IPS DF 6.9 (cell line): ENCODE measurements around the gene TLCD5.

ENCODE experiments used
- DNase-seq: peaks from one replicate; pipeline ENCODE4 v3.0.0-alpha.2; 2013; ENCODE audit warnings: low read depth, low spot score
- H3K27ac ChIP-seq: one replicate; pipeline ENCODE4 v1.5.1; 2013; ENCODE audit warnings: low read length, control low read depth
- H3K27me3 ChIP-seq: 2 replicates; pipeline ENCODE4 v1.6.1; 2013; ENCODE audit warnings: mild to moderate bottlenecking, low read length; ENCODE audit not compliant: control insufficient read depth, insufficient read depth
- H3K36me3 ChIP-seq: 2 replicates; pipeline ENCODE4 v1.6.1; 2013; ENCODE audit warnings: low read length; ENCODE audit not compliant: control insufficient read depth, insufficient read depth
- H3K4me1 ChIP-seq: 2 replicates; pipeline ENCODE4 v1.6.1; 2013; ENCODE audit warnings: low read length; ENCODE audit not compliant: control insufficient read depth, insufficient read depth
- H3K4me3 ChIP-seq: 2 replicates; pipeline ENCODE4 v1.5.1; 2013; ENCODE audit warnings: mild to moderate bottlenecking, low read length
- H3K9me3 ChIP-seq: 2 replicates; pipeline ENCODE4 v1.6.1; 2013; ENCODE audit warnings: low read length, inconsistent platforms; ENCODE audit not compliant: control insufficient read depth, insufficient read depth
- WGBS: extraction: QIAGEN DNeasy Blood & Tissue Kit; methylation state at CpG from one replicate; pipeline ENCODE4 v1.1.7; 2013; ENCODE audit warnings: mixed read lengths, missing lambda C conversion rate; ENCODE audit not compliant: insufficient read length, insufficient coverage; 5-methylcytosine and 5-hydroxymethylcytosine counted together

Gene TLCD5

GRCh38 chr11:120336641-120337354 is 11.7 kb downstream of the TLCD5 start:
- Histone ChIP-seq H3K4me3 (peak overlapping the region; percentile 91), H3K36me3 (no peaks in the 10 kb centered on the region), H3K27ac (no peak overlapping the region), H3K9me3 (no peaks in the 10 kb centered on the region), H3K27me3 (no peaks in the 10 kb centered on the region), H3K4me1 (peaks cover 2% of the 10 kb centered on the region; the same call in 1 of the 2 replicates)
- no peak for DNase-seq
- WGBS = no CpG with 5 or more reads among the region's 56 CpGs

DNA sequence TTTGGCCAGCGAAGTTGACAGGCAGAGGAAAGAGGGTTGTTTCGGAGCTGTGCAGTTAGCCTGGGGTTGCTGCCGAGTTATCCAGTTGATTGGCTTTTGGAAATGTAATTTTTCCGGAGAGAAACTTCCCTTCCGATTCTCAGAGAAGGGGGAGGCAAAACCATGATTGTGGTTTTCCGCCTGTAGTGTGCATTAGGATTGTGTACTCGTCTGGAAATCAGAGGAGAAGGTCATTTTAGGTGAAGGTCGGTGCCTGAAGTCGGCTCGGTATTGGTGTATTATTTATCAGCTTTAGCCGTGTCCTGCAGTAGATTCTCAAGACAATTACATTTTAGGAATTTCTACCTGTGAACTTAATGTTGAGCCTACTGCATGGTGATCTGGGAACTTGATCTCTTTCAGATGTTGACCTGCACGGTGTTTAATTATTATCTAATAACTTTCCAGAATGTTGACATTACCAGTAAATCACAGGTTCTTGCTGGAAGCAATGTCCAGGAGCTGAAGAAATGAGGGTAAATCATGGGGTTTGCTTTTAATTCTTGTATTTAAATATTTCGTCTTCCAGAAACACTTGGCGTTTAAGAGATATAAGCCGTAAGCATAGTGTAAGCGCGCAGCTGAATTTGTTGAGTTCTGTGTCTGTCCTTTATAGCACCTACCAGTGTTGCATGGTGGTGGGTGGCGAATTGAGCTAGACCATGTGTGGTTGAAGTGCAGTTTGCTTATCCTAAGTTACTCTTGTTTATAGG is 12.4 kb downstream of the TLCD5 start:
- Histone ChIP-seq H3K9me3 (no peaks in the 10 kb centered on the region), H3K27ac (no peak overlapping the region), H3K27me3 (no peaks in the 10 kb centered on the region), H3K4me3 (peak overlapping the region; percentile 91), H3K4me1 (peaks cover 2% of the 10 kb centered on the region; the same call in 1 of the 2 replicates), H3K36me3 (no peaks in the 10 kb centered on the region)
- no peak for DNase-seq
- no CpG with 5 or more reads among the region's 18 CpGs for WGBS

GRCh38 chr11:120338107-120338933 is 13.2 kb downstream of the TLCD5 start:
- Histone ChIP-seq H3K36me3 (no peaks in the 10 kb centered on the region), H3K27me3 (no peaks in the 10 kb centered on the region), H3K27ac (no peak overlapping the region), H3K4me3 (no peak overlapping the region; the same call in 1 of the 2 replicates), H3K4me1 (peaks cover 2% of the 10 kb centered on the region; the same call in 1 of the 2 replicates), H3K9me3 (no peaks in the 10 kb centered on the region)
- WGBS = no CpG with 5 or more reads among the region's 7 CpGs
- DNase-seq = no peak

GRCh38 chr11:120339394-120339890 is 14.3 kb downstream of the TLCD5 start:
- Histone ChIP-seq H3K4me1 (peaks cover 2% of the 10 kb centered on the region; the same call in 1 of the 2 replicates), H3K27me3 (no peaks in the 10 kb centered on the region), H3K4me3 (no peak overlapping the region), H3K9me3 (no peaks in the 10 kb centered on the region), H3K36me3 (no peaks in the 10 kb centered on the region), H3K27ac (no peak overlapping the region)
- DNase-seq = no peak
- WGBS = no CpG with 5 or more reads among the region's 6 CpGs

DNA sequence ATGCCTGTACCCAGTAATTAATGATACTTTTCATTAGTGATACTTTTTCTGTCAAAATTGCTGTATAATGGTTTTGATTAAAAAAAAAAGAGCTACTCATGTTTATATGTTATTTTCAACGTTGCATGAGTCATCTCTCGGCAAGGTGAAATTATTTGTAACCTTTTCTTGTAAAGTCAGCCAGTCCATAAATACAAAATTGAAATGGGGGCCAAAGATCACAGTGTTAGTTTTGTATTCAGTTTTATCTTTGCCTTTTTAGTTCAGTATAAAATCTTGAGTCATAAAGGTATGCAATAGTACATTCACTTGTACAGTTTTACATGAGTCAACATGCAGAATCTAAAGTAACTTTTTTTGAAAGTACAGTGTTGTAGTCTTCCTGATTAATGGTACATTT is 15.4 kb downstream of the TLCD5 start:
- no CpG with 5 or more reads among the region's 2 CpGs for WGBS
- no peak overlapping the region for H3K27ac ChIP-seq

GRCh38 chr11:120342226-120342625 is 17.1 kb downstream of the TLCD5 start:
- no peaks in the 10 kb centered on the region for H3K27me3 ChIP-seq
- WGBS = no CpG with 5 or more reads among the region's 3 CpGs

More for the DNA sequence above, 15.4 kb downstream of the TLCD5 start:
- DNase-seq = no peak
- no peaks in the 10 kb centered on the region for H3K9me3 ChIP-seq
- H3K36me3 ChIP-seq = no peaks in the 10 kb centered on the region
- no peak overlapping the region for H3K4me3 ChIP-seq
- H3K27me3 ChIP-seq = no peaks in the 10 kb centered on the region
- peaks cover 2% of the 10 kb centered on the region; the same call in 1 of the 2 replicates for H3K4me1 ChIP-seq

DNA sequence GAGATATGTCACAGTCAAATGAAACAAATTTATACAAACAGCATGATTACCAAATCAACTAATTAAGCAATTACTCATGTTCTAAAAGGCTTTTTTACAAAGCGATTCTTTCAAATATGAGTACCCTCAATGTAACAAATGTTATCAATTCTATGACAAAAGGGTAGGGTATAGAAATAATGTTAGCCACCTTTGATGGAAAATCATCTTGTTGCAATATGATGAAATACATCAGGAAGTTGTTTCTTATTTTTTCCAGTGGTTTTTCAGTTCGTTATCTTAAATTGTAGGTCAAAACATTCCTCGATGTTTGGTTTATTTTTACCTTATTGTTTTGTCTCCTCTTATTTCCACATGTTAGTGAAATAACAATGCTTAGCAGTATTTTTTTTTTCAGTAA is 17.6 kb downstream of the TLCD5 start:
- Histone ChIP-seq H3K27me3 (no peaks in the 10 kb centered on the region), H3K9me3 (no peaks in the 10 kb centered on the region), H3K4me1 (peaks cover 2% of the 10 kb centered on the region; the same call in 1 of the 2 replicates), H3K36me3 (no peaks in the 10 kb centered on the region), H3K4me3 (no peak overlapping the region), H3K27ac (no peak overlapping the region)
- DNase-seq = no peak
- WGBS = no CpG with 5 or more reads among the region's 3 CpGs

More at GRCh38 chr11:120342226-120342625, 17.1 kb downstream of the TLCD5 start:
- Histone ChIP-seq H3K27ac (no peak overlapping the region), H3K9me3 (no peaks in the 10 kb centered on the region), H3K4me3 (no peak overlapping the region), H3K36me3 (no peaks in the 10 kb centered on the region), H3K4me1 (peaks cover 2% of the 10 kb centered on the region; the same call in 1 of the 2 replicates)
- no peak for DNase-seq

GRCh38 chr11:120343429-120343828 is 18.3 kb downstream of the TLCD5 start:
- no peaks in the 10 kb centered on the region for H3K27me3 ChIP-seq
- DNase-seq = no peak
- H3K27ac ChIP-seq = no peak overlapping the region
- no peak overlapping the region for H3K4me3 ChIP-seq
- H3K36me3 ChIP-seq = no peaks in the 10 kb centered on the region
- H3K4me1 ChIP-seq = peaks cover 2% of the 10 kb centered on the region; the same call in 1 of the 2 replicates
- no CpG with 5 or more reads among the region's 2 CpGs for WGBS
- no peaks in the 10 kb centered on the region for H3K9me3 ChIP-seq

GRCh38 chr11:120344302-120345004 is 19.4 kb downstream of the TLCD5 start:
- Histone ChIP-seq H3K4me1 (peaks cover 1% of the 10 kb centered on the region; the same call in 1 of the 2 replicates), H3K4me3 (no peak overlapping the region), H3K9me3 (no peaks in the 10 kb centered on the region), H3K27ac (no peak overlapping the region), H3K36me3 (no peaks in the 10 kb centered on the region), H3K27me3 (no peaks in the 10 kb centered on the region)
- no CpG with 5 or more reads among the region's 1 CpG for WGBS
- DNase-seq = no peak
